HepG2 (cell line): ENCODE data around the gene KLHL11. TPM values are rescaled to one million over a fixed set of nuclear protein-coding genes. Genes with fewer than 3 reads are reported as not detected.
A peak's percentile ranks its signal among the peaks of the same experiment; 100 is the strongest.

Source experiments
- AKNA ChIP-seq: sonication (generic); formaldehyde crosslinking; IDR thresholded peaks from 2 replicates; pipeline ENCODE4 v1.4.0; 2020; ENCODE audit warnings: missing genetic modification reagents, borderline replicate concordance
- HNF1A ChIP-seq, 2 experiments: sonication (generic) in 1 of 2; formaldehyde crosslinking in 1 of 2; IDR thresholded peaks; 2 replicates each; pipeline versions ENCODE4 v1.4.0 to v1.6.1; 2016 to 2020; ENCODE audit warnings: borderline replicate concordance in 1 of 2, low read depth in 1 of 2, mild to moderate bottlenecking in 1 of 2, missing genetic modification reagents in 1 of 2
- KDM4B ChIP-seq: sonication (generic); formaldehyde crosslinking; IDR thresholded peaks from 2 replicates; pipeline ENCODE4 v1.4.0; 2020; ENCODE audit warnings: missing genetic modification reagents
- MED1 ChIP-seq: sonication (generic); formaldehyde crosslinking; IDR thresholded peaks from 2 replicates; pipeline ENCODE4 v1.4.0; 2020; ENCODE audit warnings: missing genetic modification reagents
- SP1 ChIP-seq, 2 experiments: fragments of 450-650 bp in 1 of 2; sonication (generic) in 1 of 2; formaldehyde crosslinking in 1 of 2; IDR thresholded peaks; 2 replicates each; pipeline versions ENCODE4 v1.4.0 to v1.6.1; 2016 to 2020; ENCODE audit warnings: missing genetic modification reagents in 1 of 2
- UBTF ChIP-seq: sonication (generic); formaldehyde crosslinking; IDR thresholded peaks from 2 replicates; pipeline ENCODE4 v1.4.0; 2020; ENCODE audit warnings: mild to moderate bottlenecking, missing genetic modification reagents
- ZNF276 ChIP-seq: sonication (generic); formaldehyde crosslinking; IDR thresholded peaks from 2 replicates; pipeline ENCODE4 v1.4.0; 2020; ENCODE audit warnings: mild to moderate bottlenecking, low read depth, missing genetic modification reagents
- ZSCAN12 ChIP-seq: sonication (generic); formaldehyde crosslinking; IDR thresholded peaks from 2 replicates; pipeline ENCODE4 v1.9.0; 2021; ENCODE audit warnings: mild to moderate bottlenecking, missing genetic modification reagents
- ZXDC ChIP-seq: sonication (generic); formaldehyde crosslinking; IDR thresholded peaks from 2 replicates; pipeline ENCODE4 v1.5.0; 2020; ENCODE audit warnings: mild to moderate bottlenecking, missing genetic modification reagents
- polyA plus RNA-seq, 8 experiments: library from polyadenylated mRNA; depleted of rRNA in 3 of 8; stranded (reverse) in 7 of 8; unstranded in 1 of 8; fragments of >200 nt; fragmentation: Illumina TruSeq in 4 of 8; extraction: Trizol in 4 of 8; gene quantifications; 2 replicates each; pipeline versions ENCODE4 v1.2.1 to v1.2.3, GENCODE V29; 2011 to 2016; ENCODE audit warnings: low read depth in 4 of 8, missing spikeins in 1 of 8, mixed read lengths in 1 of 8; ENCODE audit not compliant: insufficient read depth in 1 of 8
- total RNA-seq, 5 experiments: library from RNA; depleted of rRNA; stranded (reverse); fragments of >200 nt; fragmentation: Illumina TruSeq; extraction: Trizol; gene quantifications; 2 replicates each; pipeline ENCODE4 v1.2.3, GENCODE V29; 2016; ENCODE audit warnings: low read depth in 1 of 5

Gene KLHL11
- total and polyA plus RNA-seq, 2 of the 13 experiments (the other 11 are each of a cell fraction or from before 2014, with no cell fraction given), result 7.7 to 27.5 TPM

- no peak for TF ChIP-seq AKNA
- peak; percentile 60 for TF ChIP-seq MED1 (CRISPR knock-in tag)
- TF ChIP-seq ZSCAN12 (CRISPR knock-in tag), result peak; percentile 54
- TF ChIP-seq HNF1A (IDR thresholded peaks at IDR 0.05; ENCODE audit: low read depth), result no peak
- peak; percentile 14; the same call in 1 of the 2 replicates for TF ChIP-seq HNF1A (CRISPR knock-in tag; IDR thresholded peaks at IDR 0.05; ENCODE audit: borderline replicate concordance)
- peak; percentile 97 for TF ChIP-seq UBTF (CRISPR knock-in tag)
- TF ChIP-seq SP1 (IDR thresholded peaks at IDR 0.05), result no peak
- peak; percentile 69; the same call in 1 of the 2 replicates for TF ChIP-seq SP1 (CRISPR knock-in tag; IDR thresholded peaks at IDR 0.05)
- peak; percentile 32; the same call in 1 of the 2 replicates for TF ChIP-seq KDM4B (CRISPR knock-in tag)
- TF ChIP-seq ZXDC (CRISPR knock-in tag), result peak; percentile 91
- no peak for TF ChIP-seq ZNF276 (CRISPR knock-in tag)
Observed at GRCh38 chr17:41811549-41812380, 53.5 kb downstream of the KLHL11 start, which contains the start of gene P3H4 (continued).
